Stomach (tissue), 4 donors: ENCODE data around the gene INHA.

Source experiments
- CTCF ChIP-seq, 7 experiments: fragments of 450-650 bp in 4 of 7; fragments of 200-600 bp in 3 of 7; sonication (generic) in 3 of 7; IDR thresholded peaks; one replicate each; pipeline ENCODE4 v1.5.1; 2016 to 2019; ENCODE audit warnings: antibody characterized with exemption in 7 of 7, control low read depth in 2 of 7, mild to moderate bottlenecking in 1 of 7
- EP300 ChIP-seq: sonication (generic); formaldehyde crosslinking; IDR thresholded peaks from one replicate; pipeline ENCODE4 v1.6.1; 2017; ENCODE audit warnings: antibody characterized with exemption

GRCh38 chr2:219591091-219591490 lies 19.0 kb downstream of the INHA start:
- TF ChIP-seq EP300 (no peak), CTCF (IDR thresholded peaks at IDR 0.05) (no peak)
